Measurements from ENCODE around the gene ANO7. TPM values are rescaled to one million over a fixed set of nuclear protein-coding genes. Genes with fewer than 3 reads are reported as not detected.

ANO7 gene
- total RNA-seq, 1 experiment from 2014 or later = 0.84 TPM

DNA sequence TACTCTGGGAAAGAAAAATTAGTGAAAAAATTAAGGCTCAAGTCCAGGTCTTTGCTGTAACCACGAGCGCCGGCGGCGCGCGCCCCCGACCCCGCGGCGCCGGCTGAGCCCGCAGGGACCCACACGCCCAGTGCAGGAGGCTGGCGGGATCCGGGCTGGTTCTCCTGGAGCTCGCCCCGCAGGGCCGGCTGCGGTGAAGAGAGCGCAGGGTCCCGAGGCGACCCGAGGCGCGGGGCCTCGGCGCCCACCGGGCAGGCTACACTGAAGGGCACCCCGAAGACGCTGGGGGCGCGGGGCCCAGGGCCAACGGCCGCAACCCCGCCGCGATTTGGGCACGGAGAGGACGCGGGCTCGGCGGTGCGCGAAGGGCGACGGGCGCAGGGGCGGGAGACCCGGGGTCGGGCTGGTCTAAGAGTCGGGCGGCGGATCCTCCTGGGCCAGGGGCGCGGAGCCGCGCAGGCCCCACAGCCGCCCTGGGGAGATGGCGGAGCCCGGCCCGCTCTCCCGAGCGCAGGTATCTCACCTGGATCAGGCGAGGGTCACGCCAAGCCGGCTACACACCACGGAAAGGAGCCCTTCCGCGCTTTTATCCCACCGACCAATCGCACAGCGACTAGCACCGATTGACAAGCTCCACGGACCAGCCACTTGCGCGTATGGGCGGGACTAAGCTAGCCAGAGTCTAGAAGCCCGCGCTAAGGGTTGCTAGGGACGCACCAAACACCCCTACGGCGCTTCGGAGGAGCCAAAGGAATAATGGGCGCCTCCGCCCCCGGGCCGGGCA, 39.4 kb upstream of the ANO7 start, which contains the start of gene PASK (continued):
- no peak for TF ChIP-seq CBX3 (IDR thresholded peaks at IDR 0.05; ENCODE audit: low read depth)
- peak; percentile 74 for TF ChIP-seq YY1 (IDR thresholded peaks at IDR 0.05; ENCODE audit: extremely low read depth, insufficient replicate concordance, low read depth, low read length)
- TF ChIP-seq, protein P1, sequence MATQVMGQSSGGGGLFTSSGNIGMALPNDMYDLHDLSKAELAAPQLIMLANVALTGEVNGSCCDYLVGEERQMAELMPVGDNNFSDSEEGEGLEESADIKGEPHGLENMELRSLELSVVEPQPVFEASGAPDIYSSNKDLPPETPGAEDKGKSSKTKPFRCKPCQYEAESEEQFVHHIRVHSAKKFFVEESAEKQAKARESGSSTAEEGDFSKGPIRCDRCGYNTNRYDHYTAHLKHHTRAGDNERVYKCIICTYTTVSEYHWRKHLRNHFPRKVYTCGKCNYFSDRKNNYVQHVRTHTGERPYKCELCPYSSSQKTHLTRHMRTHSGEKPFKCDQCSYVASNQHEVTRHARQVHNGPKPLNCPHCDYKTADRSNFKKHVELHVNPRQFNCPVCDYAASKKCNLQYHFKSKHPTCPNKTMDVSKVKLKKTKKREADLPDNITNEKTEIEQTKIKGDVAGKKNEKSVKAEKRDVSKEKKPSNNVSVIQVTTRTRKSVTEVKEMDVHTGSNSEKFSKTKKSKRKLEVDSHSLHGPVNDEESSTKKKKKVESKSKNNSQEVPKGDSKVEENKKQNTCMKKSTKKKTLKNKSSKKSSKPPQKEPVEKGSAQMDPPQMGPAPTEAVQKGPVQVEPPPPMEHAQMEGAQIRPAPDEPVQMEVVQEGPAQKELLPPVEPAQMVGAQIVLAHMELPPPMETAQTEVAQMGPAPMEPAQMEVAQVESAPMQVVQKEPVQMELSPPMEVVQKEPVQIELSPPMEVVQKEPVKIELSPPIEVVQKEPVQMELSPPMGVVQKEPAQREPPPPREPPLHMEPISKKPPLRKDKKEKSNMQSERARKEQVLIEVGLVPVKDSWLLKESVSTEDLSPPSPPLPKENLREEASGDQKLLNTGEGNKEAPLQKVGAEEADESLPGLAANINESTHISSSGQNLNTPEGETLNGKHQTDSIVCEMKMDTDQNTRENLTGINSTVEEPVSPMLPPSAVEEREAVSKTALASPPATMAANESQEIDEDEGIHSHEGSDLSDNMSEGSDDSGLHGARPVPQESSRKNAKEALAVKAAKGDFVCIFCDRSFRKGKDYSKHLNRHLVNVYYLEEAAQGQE (IDR thresholded peaks at IDR 0.05; ENCODE audit: low read depth) = no peak
- TF ChIP-seq EZH2phosphoT487 (IDR thresholded peaks at IDR 0.05; ENCODE audit: borderline replicate concordance) = no peak
- peak; percentile 55 for TF ChIP-seq POLR2AphosphoS5 (IDR thresholded peaks at IDR 0.05; ENCODE audit: low read depth, low read length)
- no peak for TF ChIP-seq ELF1 (IDR thresholded peaks at IDR 0.05; ENCODE audit: borderline replicate concordance, low read depth)

DNA sequence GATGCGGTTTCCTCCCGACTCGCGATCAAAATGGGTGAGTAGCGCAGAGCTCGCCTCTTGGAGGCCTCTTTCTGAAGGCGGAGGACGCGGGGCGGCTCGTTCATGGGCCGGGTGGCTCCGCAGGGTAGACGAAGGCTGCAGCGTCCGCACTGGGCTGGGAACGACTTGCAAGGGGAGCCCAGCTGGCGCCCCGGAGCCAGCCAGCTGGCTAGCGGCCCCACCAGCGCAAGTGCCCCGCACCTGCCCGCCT, 38.9 kb upstream of the ANO7 start:
- POLR2A ChIA-PET = interaction anchor here (0.7 to 1.6 kb wide), 5 partner anchors 8 to 48 kb away, joined by 3 to 4 read pairs (median 3); partner anchors contain the start of gene MTERF4
- Histone ChIP-seq H3K79me2 (ENCODE audit: insufficient read depth, low read length) (peaks cover 39% of the 10 kb centered on the region), H3K27ac (ENCODE audit: low read depth, low read length) (peak overlapping the region; percentile 56), H3K9me2 (ENCODE audit: insufficient read depth) (no peaks in the 10 kb centered on the region), H3K4me3 (replicated peaks in 1 of 2; ENCODE audit: low read depth in 1 of 2, low read length in 2 of 2) (peak overlapping the region; percentile 82 to 83), H4K20me1 (ENCODE audit: insufficient read depth) (no peaks in the 10 kb centered on the region), H3K36me3 (ENCODE audit: control insufficient read depth in 1 of 2, insufficient read depth in 2 of 2, low read length in 2 of 2) (peaks cover 0 to 2% of the 10 kb centered on the region in 2 experiments; a peak in 1 of 4 replicates), H3K4me1 (ENCODE audit: control insufficient read depth in 1 of 2, insufficient read depth in 2 of 2, low read length in 2 of 2) (peaks cover 11 to 22% of the 10 kb centered on the region in 2 experiments; a peak in 3 of 4 replicates), H3K27me3 (ENCODE audit: insufficient read depth, low read length) (no peaks in the 10 kb centered on the region), H3K9me3 (ENCODE audit: control insufficient read depth in 1 of 2, insufficient read depth in 1 of 2, low read depth in 1 of 2, low read length in 2 of 2) (no peaks in the 10 kb centered on the region), H2AFZ (ENCODE audit: low read depth, low read length, poor library complexity, severe bottlenecking) (peak overlapping the region; percentile 87), H3K4me2 (ENCODE audit: low read length) (peak overlapping the region; percentile 99), H3K9ac (ENCODE audit: low read length) (peak overlapping the region; percentile 91)
- ATAC-seq (peak; percentile 26), DNase-seq (ENCODE audit: low read depth, low spot score) (no peak)
- RAD21 ChIA-PET (ENCODE audit: low non-redundant PET in 1 of 2, low total read pairs in 2 of 2, uncharacterized antibody in 2 of 2, unreplicated experiment in 2 of 2) = no interaction called here
- BruUV-seq (replicated peaks) = no TSS peak
- TF ChIP-seq SIN3A (IDR thresholded peaks at IDR 0.05; ENCODE audit: low read depth) (peak; percentile 24), EZH2 (IDR thresholded peaks at IDR 0.05) (no peak)
- CTCF ChIA-PET = interaction anchor here (0.8 to 1.7 kb wide), 3 partner anchors 166 to 309 kb away, joined by 3 to 5 read pairs (median 3); no protein-coding TSS in a partner anchor
- intact Hi-C loops (cut with micrococcal nuclease) = no loop called here
